ENCODE results near the gene ITGB6. TPM values are rescaled to one million over a fixed set of nuclear protein-coding genes. Genes with fewer than 3 reads are reported as not detected.
"Not testable (repeated sequence)": the region's sequence is repeated elsewhere in the genome, so short reads cannot be mapped to it uniquely, and the experiment has no call there.

ITGB6 gene
- total and polyA plus RNA-seq, 7 donors: 1.8 to 5.1 (median 2.5) TPM; not detected in 4

DNA sequence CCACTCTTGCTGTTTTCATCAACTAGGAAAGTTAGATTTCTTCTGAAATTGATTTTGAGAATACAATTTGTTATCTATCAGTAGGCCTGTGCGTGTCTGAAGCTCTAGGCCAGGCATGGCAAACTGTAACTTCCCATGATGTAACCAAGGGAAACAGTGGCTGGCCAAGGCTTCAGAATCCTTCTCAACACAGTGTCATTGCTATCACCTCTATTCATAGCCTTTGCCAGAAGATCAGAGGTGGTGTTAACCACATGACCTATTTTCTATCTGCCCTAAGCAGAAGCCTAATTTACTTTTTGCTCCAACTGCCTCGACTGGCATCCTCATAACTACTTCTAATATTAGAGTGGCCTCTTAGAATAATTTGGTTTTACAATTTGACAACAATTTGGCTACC lies 2.5 kb downstream of the ITGB6 start:
- Histone ChIP-seq H3K27me3 (no peaks in the 10 kb centered on the region), H3K27ac (no peak overlapping the region), H3K36me3 (no peaks in the 10 kb centered on the region), H3K9me3 (no peaks in the 10 kb centered on the region), H3K4me1 (no peaks in the 10 kb centered on the region), H3K4me3 (no peak overlapping the region)
- TF ChIP-seq EP300 (IDR thresholded peaks at IDR 0.05): no peak
- no peak for TF ChIP-seq POLR2AphosphoS5 (IDR thresholded peaks at IDR 0.05)
- no peak for TF ChIP-seq POLR2A (IDR thresholded peaks at IDR 0.05)
- TF ChIP-seq, protein P1, sequence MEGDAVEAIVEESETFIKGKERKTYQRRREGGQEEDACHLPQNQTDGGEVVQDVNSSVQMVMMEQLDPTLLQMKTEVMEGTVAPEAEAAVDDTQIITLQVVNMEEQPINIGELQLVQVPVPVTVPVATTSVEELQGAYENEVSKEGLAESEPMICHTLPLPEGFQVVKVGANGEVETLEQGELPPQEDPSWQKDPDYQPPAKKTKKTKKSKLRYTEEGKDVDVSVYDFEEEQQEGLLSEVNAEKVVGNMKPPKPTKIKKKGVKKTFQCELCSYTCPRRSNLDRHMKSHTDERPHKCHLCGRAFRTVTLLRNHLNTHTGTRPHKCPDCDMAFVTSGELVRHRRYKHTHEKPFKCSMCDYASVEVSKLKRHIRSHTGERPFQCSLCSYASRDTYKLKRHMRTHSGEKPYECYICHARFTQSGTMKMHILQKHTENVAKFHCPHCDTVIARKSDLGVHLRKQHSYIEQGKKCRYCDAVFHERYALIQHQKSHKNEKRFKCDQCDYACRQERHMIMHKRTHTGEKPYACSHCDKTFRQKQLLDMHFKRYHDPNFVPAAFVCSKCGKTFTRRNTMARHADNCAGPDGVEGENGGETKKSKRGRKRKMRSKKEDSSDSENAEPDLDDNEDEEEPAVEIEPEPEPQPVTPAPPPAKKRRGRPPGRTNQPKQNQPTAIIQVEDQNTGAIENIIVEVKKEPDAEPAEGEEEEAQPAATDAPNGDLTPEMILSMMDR (IDR thresholded peaks at IDR 0.05): no peak
- DNase-seq: no peak
- 91% methylated on average over 2 of the region's 2 CpGs for WGBS, 2 donors
- intact Hi-C loops (cut with DNase I): no loop called here

DNA sequence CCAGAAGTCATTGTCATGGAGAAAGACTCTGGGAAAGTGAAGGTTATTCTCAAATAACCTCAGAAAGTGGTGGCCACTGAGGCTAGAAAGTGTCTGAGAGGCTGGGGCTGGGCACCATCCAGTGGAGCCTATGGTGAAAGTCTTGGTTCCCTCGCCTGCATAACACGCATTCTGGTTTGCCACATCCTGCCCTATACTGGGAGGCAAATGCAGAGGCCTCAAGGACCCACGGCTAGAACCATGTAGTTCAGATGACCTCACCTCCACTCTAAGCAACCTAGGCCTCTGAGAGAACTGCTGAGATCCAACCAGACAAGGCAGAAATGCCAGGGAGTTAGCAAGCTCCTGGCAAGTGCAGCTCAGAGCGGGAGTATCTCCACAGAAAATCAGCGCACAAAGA lies 5.1 kb downstream of the ITGB6 start:
- 82 to 88% methylated on average over 5 of the region's 5 CpGs for WGBS, 2 donors
- no peak for DNase-seq
- no peaks in the 10 kb centered on the region for H3K27me3 ChIP-seq
- no peak overlapping the region for H3K27ac ChIP-seq
- TF ChIP-seq POLR2AphosphoS5 (IDR thresholded peaks at IDR 0.05) (no peak), POLR2A (IDR thresholded peaks at IDR 0.05) (no peak), EP300 (IDR thresholded peaks at IDR 0.05) (no peak)
- TF ChIP-seq, protein P1 (IDR thresholded peaks at IDR 0.05): no peak
- H3K4me3 ChIP-seq: no peak overlapping the region
- no peaks in the 10 kb centered on the region for H3K9me3 ChIP-seq
- intact Hi-C loops (cut with DNase I): no loop called here
- H3K36me3 ChIP-seq: no peaks in the 10 kb centered on the region
- H3K4me1 ChIP-seq: no peaks in the 10 kb centered on the region

DNA sequence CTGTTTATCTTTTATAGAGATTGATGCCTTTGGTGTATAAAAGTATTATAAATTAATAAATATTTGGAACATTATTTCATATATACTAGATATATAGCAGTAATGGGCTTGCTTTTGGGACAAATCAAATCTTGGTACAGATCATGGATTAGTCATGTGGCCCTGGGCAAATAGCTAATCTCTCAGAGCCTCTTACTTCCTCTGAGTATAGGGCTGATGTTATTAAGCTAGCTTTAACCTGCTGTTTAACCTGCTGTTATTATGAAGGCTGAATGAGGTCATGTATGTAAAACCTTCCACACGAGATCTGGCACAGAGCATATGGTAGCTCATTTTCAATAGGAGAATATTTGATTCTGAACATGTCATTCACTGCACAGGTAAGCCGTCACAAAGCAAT lies 5.7 kb downstream of the ITGB6 start:
- H3K9me3 ChIP-seq: no peaks in the 10 kb centered on the region
- H3K27me3 ChIP-seq: no peaks in the 10 kb centered on the region
- no peak overlapping the region for H3K27ac ChIP-seq
- TF ChIP-seq EP300 (IDR thresholded peaks at IDR 0.05) (no peak), POLR2AphosphoS5 (IDR thresholded peaks at IDR 0.05) (no peak), POLR2A (IDR thresholded peaks at IDR 0.05) (no peak)
- TF ChIP-seq, protein P1 (IDR thresholded peaks at IDR 0.05): no peak
- H3K36me3 ChIP-seq: no peaks in the 10 kb centered on the region
- 80 to 89% methylated on average over 2 of the region's 2 CpGs for WGBS, 2 donors
- H3K4me1 ChIP-seq: no peaks in the 10 kb centered on the region
- intact Hi-C loops (cut with DNase I): no loop called here
- H3K4me3 ChIP-seq: no peak overlapping the region
- no peak for DNase-seq

DNA sequence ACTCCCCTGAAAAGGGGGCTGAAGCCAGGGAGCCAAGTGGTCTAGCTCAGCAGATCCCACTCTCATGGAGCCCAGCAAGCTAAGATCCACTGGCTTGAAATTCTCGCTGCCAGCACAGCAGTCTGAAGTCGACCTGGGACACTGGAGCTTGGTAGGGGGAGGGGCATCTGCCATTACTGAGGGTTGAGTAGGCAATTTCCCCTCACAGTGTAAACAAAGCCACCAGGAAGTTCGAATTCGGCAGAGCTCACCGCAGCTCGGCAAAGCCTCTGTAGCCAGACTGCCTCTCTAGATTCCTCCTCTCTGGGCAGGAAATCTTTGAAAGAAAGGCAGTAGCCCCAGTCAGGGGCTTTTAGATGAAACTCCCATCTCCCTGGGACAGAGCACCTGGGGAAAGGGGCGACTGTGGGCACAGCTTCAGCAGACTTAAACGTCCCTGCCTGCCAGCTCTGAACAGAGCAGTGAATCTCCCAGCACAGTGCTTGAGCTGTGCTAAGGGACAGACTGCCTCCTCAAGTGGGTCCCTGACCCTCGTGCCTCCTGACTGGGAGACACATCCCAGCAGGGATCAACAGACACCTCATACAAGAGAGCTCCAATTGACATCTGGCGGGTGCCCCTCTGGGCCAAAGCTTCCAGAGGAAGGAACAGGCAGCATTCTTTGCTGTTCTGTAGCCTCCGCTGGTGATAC lies 18.8 kb downstream of the ITGB6 start:
- not testable (repeated sequence) for H3K27ac ChIP-seq, H3K4me3 ChIP-seq
- WGBS, 2 donors: 31 to 47% methylated on average over 11 of the region's 11 CpGs

DNA sequence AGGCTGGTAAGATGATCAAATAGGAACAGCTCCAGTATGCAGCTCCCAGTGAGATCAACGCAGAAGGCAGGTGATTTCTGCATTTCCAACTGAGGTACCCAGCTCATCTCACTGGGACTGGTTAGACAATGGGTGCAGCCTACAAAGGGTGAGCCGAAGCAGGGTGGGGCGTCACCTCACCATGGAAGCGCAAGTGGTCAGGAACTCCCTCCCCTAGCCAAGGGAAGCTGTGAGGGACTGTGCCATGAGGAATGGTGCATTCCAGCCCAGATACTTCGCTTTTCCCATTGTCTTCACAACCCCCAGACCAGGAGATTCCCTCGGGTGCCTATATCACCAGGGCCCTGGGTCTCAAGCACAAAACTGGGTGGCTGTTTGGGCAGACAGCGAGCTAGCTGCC lies 19.4 kb downstream of the ITGB6 start:
- intact Hi-C loops (cut with DNase I); DNase-seq; H3K27ac ChIP-seq; H3K36me3 ChIP-seq; H3K4me3 ChIP-seq; H3K27me3 ChIP-seq; H3K9me3 ChIP-seq; H3K4me1 ChIP-seq: not testable (repeated sequence)
- 93 to 94% methylated on average over 7 of the region's 7 CpGs for WGBS, 2 donors

More for the DNA sequence above, 18.8 kb downstream of the ITGB6 start:
- H3K4me1 ChIP-seq; H3K36me3 ChIP-seq; DNase-seq; intact Hi-C loops (cut with DNase I); H3K27me3 ChIP-seq; H3K9me3 ChIP-seq: not testable (repeated sequence)

DNA sequence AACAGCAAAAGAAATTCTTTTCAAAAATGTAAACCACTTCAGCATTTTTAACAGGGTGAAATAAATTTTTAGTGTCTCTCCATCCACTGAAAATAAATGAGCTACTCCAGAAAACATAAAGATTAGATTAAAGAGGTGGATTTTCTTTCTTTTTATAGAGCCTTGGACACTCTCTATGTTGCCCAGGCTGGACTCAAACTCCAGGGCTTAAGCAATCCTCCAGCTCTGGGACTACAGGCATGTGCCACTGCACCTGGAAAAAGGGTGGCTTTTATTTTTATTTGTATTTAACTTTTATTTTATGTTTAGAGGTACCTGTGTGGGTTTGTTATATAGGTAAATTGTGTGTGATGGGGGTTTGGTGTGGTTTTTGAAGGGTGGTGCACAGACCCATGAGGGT lies 19.9 kb downstream of the ITGB6 start:
- TF ChIP-seq, protein P1 (IDR thresholded peaks at IDR 0.05): no peak
- no peak for TF ChIP-seq POLR2A (IDR thresholded peaks at IDR 0.05)
- TF ChIP-seq EP300 (IDR thresholded peaks at IDR 0.05): no peak
- TF ChIP-seq POLR2AphosphoS5 (IDR thresholded peaks at IDR 0.05): no peak
- no peaks in the 10 kb centered on the region for H3K4me1 ChIP-seq
- H3K27ac ChIP-seq: no peak overlapping the region
- no peaks in the 10 kb centered on the region for H3K9me3 ChIP-seq
- no peaks in the 10 kb centered on the region for H3K36me3 ChIP-seq
- intact Hi-C loops (cut with DNase I): no loop called here
- H3K27me3 ChIP-seq: no peaks in the 10 kb centered on the region
- DNase-seq: no peak
- no peak overlapping the region for H3K4me3 ChIP-seq

All from sigmoid colon (tissue), 7 donors.